GM12878 (cell line): ENCODE data around the gene COL1A1. TPM values are rescaled to one million over a fixed set of nuclear protein-coding genes. Genes with fewer than 3 reads are reported as not detected.

ENCODE experiments used
- ATF2 ChIP-seq: IDR thresholded peaks from 2 replicates; pipeline ENCODE4 v1.6.1; 2012; ENCODE audit warnings: low read length, inconsistent platforms
- BCL3 ChIP-seq: IDR thresholded peaks from 2 replicates; pipeline ENCODE4 v1.6.1; 2011; ENCODE audit warnings: borderline replicate concordance, low read depth, mild to moderate bottlenecking, moderate library complexity, low read length; ENCODE audit not compliant: insufficient read depth, poor library complexity, severe bottlenecking
- CHD2 ChIP-seq: IDR thresholded peaks from 2 replicates; pipeline ENCODE4 v1.6.1; 2011; ENCODE audit warnings: low read depth, low read length, improper control_type of control experiment, borderline replicate concordance
- CREB1 ChIP-seq: IDR thresholded peaks from 2 replicates; pipeline ENCODE4 v1.6.1; 2012; ENCODE audit warnings: low read depth, mild to moderate bottlenecking, inconsistent platforms
- ELK1 ChIP-seq: IDR thresholded peaks from 2 replicates; pipeline ENCODE4 v1.6.1; 2012; ENCODE audit warnings: low read depth, low read length, improper control_type of control experiment
- IKZF2 ChIP-seq, 2 experiments: fragments of 450-650 bp; IDR thresholded peaks; 2 replicates each; pipeline ENCODE4 v1.6.1; 2017; ENCODE audit warnings: mild to moderate bottlenecking in 2 of 2, moderate library complexity in 2 of 2
- MLLT1 ChIP-seq: fragments of 450-650 bp; IDR thresholded peaks from 2 replicates; pipeline ENCODE4 v1.6.1; 2016; ENCODE audit warnings: mild to moderate bottlenecking
- MXI1 ChIP-seq: fragments of 150-350 bp; IDR thresholded peaks from 2 replicates; pipeline ENCODE4 v1.6.1; 2011; ENCODE audit warnings: low read depth, mild to moderate bottlenecking, inconsistent platforms, low read length, improper control_type of control experiment
- MYB ChIP-seq: fragments of 150-350 bp; IDR thresholded peaks from 2 replicates; pipeline ENCODE4 v1.6.1; 2014; ENCODE audit warnings: mild to moderate bottlenecking, low read depth, low read length, borderline replicate concordance
- PBX3 ChIP-seq: IDR thresholded peaks from 2 replicates; pipeline ENCODE4 v1.6.1; 2011; ENCODE audit warnings: mild to moderate bottlenecking, low read depth, low read length, moderate library complexity; ENCODE audit not compliant: insufficient replicate concordance
- PML ChIP-seq: IDR thresholded peaks from 2 replicates; pipeline ENCODE4 v1.6.1; 2012; ENCODE audit warnings: low read length, inconsistent platforms
- POU2F2 ChIP-seq: IDR thresholded peaks from 3 replicates; pipeline ENCODE4 v1.6.1; 2011; ENCODE audit warnings: low read depth, mild to moderate bottlenecking, low read length, borderline replicate concordance
- RCOR1 ChIP-seq: conservative IDR thresholded peaks from 2 replicates; pipeline ENCODE4 v1.6.1; 2012; ENCODE audit warnings: low read depth, low read length, improper control_type of control experiment
- RELA ChIP-seq: fragments of 450-650 bp; IDR thresholded peaks from 2 replicates; pipeline ENCODE4 v1.8.0; 2014; ENCODE audit warnings: borderline replicate concordance; ENCODE audit not compliant: partially characterized antibody
- SIX5 ChIP-seq: IDR thresholded peaks from 2 replicates; pipeline ENCODE4 v1.6.1; 2011; ENCODE audit warnings: mild to moderate bottlenecking, low read depth, low read length, moderate library complexity; ENCODE audit not compliant: severe bottlenecking
- TAF1 ChIP-seq: IDR thresholded peaks from 2 replicates; pipeline ENCODE4 v1.6.1; 2011; ENCODE audit warnings: mild to moderate bottlenecking, low read depth, low read length, borderline replicate concordance
- WRNIP1 ChIP-seq: IDR thresholded peaks from 2 replicates; pipeline ENCODE4 v1.6.1; 2011; ENCODE audit warnings: low read depth, low read length, improper control_type of control experiment, borderline replicate concordance
- ZNF217 ChIP-seq: fragments of 450-650 bp; IDR thresholded peaks from 2 replicates; pipeline ENCODE4 v1.6.1; 2017; ENCODE audit warnings: antibody characterized with exemption, mild to moderate bottlenecking
- polyA plus RNA-seq, 11 experiments: library from polyadenylated mRNA; depleted of rRNA in 4 of 11; unstranded in 6 of 11; stranded (reverse) in 5 of 11; fragments of >200 nt; fragmentation: Nextera tagmentation in 4 of 11; fragmentation: Illumina TruSeq in 1 of 11; extraction: Ambion mirVana in 4 of 11; extraction: Trizol in 1 of 11; gene quantifications; 1 replicate in 1 of 11; 2 replicates in 10 of 11; pipeline versions ENCODE4 v1.2.1 to v1.2.3, GENCODE V29; 2011 to 2016; ENCODE audit warnings: inconsistent platforms in 2 of 11, missing spikeins in 2 of 11, low read depth in 1 of 11
- total RNA-seq, 4 experiments: library from RNA; depleted of rRNA in 3 of 4; stranded (reverse); fragments of >200 nt in 3 of 4; fragmentation: Illumina TruSeq in 1 of 4; extraction: Trizol in 1 of 4; gene quantifications; 2 replicates each; pipeline versions ENCODE4 v1.2.1 to v1.2.3, GENCODE V29; 2013 to 2021

COL1A1 gene
- total and polyA plus RNA-seq, 10 of the 15 experiments (the other 5 are each of a cell fraction or from before 2014, with no cell fraction given), result 0.18 to 7.7 (median 2.3) TPM

GRCh38 chr17:50199803-50200456, 1.5 kb downstream of the COL1A1 start (continued):
- no peak for TF ChIP-seq WRNIP1
- TF ChIP-seq POU2F2, result no peak
- no peak for TF ChIP-seq BCL3
- no peak for TF ChIP-seq MLLT1
- no peak for TF ChIP-seq RELA
- TF ChIP-seq CREB1, result peak; percentile 67
- TF ChIP-seq SIX5, result no peak
- no peak for TF ChIP-seq MXI1
- peak; percentile 27 to 50; a peak in 3 of 4 replicates for TF ChIP-seq IKZF2 (IDR thresholded peaks at IDR 0.05)
- TF ChIP-seq PBX3, result no peak
- no peak for TF ChIP-seq MYB
- no peak for TF ChIP-seq CHD2
- TF ChIP-seq TAF1, result no peak
- no peak for TF ChIP-seq ATF2
- no peak for TF ChIP-seq RCOR1
- no peak for TF ChIP-seq ZNF217
- TF ChIP-seq ELK1, result no peak
- TF ChIP-seq PML, result no peak
